Measurements from ENCODE around the gene IFT52.

The IFT52 gene, protein sequence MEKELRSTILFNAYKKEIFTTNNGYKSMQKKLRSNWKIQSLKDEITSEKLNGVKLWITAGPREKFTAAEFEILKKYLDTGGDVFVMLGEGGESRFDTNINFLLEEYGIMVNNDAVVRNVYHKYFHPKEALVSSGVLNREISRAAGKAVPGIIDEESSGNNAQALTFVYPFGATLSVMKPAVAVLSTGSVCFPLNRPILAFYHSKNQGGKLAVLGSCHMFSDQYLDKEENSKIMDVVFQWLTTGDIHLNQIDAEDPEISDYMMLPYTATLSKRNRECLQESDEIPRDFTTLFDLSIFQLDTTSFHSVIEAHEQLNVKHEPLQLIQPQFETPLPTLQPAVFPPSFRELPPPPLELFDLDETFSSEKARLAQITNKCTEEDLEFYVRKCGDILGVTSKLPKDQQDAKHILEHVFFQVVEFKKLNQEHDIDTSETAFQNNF

GRCh38 chr20:43590392-43591303, at the start of gene IFT52:
Gene IFT52, plus strand, starts transcription at chr20:43590937. Its CDS starts 3,762 bp downstream, at chr20:43594699.
- DNase-seq = peak; percentile 89 to 99 (median 92)
- intact Hi-C loops (cut with DNase I) = loop anchor here (2.0 kb wide), 4 partner anchors 26 to 132 kb away; no protein-coding TSS in a partner anchor

GRCh38 chr20:43541214-43541613, 49.5 kb upstream of the IFT52 start:
- intact Hi-C loops (cut with DNase I) = no loop called here

GRCh38 chr20:43542161-43542560, 48.6 kb upstream of the IFT52 start:
- no peak for DNase-seq
- intact Hi-C loops (cut with DNase I) = no loop called here

More at GRCh38 chr20:43541214-43541613, 49.5 kb upstream of the IFT52 start:
- DNase-seq = no peak

DNA sequence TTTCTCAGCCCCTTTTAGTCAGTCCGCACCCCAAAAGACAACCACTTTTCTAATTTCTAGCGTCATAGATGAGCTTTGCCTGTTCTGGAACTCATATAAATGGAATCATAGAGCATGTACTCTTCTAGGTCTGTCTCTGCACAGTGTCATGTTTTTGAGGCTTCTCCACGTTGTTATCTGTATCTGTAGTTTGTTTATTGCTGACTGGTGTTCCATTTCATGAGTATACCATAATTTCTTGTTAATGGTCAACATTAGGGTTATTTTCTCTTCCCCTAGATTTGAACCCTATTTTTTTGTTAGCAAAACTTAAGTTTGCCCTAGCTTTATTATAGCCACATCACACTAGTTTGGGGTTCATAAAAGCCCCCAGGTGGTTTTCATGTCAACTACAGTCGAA, 48.1 kb upstream of the IFT52 start:
- intact Hi-C loops (cut with DNase I) = no loop called here

GRCh38 chr20:43543138-43543537, 47.6 kb upstream of the IFT52 start:
- DNase-seq = no peak
- intact Hi-C loops (cut with DNase I) = no loop called here

More for the DNA sequence above, 48.1 kb upstream of the IFT52 start:
- no peak for DNase-seq

- peak in 1 of 10 donors; percentile 34 for DNase-seq
- intact Hi-C loops (cut with DNase I) = no loop called here
These were observed 46.2 kb upstream of the IFT52 start for GRCh38 chr20:43544501-43544900.

GRCh38 chr20:43545837-43546578, 44.7 kb upstream of the IFT52 start:
- intact Hi-C loops (cut with DNase I) = no loop called here
- DNase-seq = peak in 1 of 10 donors; percentile 26

GRCh38 chr20:43548273-43548880, 42.4 kb upstream of the IFT52 start:
- peak in 1 of 10 donors; percentile 5 for DNase-seq
- intact Hi-C loops (cut with DNase I) = no loop called here

GRCh38 chr20:43549416-43550065, 41.2 kb upstream of the IFT52 start:
- peak in 3 of 10 donors; percentile 11 to 72 (median 21) for DNase-seq
- intact Hi-C loops (cut with DNase I) = no loop called here

DNA sequence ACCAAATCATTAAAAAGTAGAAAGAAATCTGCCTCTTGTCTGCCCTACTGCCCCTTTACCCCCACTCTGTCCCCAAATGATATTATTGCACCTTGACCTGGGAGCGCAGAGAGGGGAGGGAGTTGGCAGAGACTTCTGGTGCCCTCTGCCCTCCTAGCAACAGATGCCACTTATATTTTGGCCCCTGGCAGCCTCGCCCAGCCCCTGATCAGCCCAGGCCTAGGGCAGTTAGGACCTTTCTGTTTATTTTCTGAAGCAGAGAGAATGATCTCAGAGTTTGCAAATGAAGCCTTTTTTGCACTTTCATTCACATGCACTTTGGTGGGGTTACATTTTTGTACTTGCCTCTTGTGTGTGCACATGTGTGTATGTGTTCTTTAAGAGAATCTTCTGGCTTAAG, 40.3 kb upstream of the IFT52 start:
- intact Hi-C loops (cut with DNase I) = no loop called here
- DNase-seq = peak in 1 of 10 donors; percentile 25

- no peak for DNase-seq
- intact Hi-C loops (cut with DNase I) = no loop called here
These were observed 36.4 kb upstream of the IFT52 start for GRCh38 chr20:43554369-43554768.

DNA sequence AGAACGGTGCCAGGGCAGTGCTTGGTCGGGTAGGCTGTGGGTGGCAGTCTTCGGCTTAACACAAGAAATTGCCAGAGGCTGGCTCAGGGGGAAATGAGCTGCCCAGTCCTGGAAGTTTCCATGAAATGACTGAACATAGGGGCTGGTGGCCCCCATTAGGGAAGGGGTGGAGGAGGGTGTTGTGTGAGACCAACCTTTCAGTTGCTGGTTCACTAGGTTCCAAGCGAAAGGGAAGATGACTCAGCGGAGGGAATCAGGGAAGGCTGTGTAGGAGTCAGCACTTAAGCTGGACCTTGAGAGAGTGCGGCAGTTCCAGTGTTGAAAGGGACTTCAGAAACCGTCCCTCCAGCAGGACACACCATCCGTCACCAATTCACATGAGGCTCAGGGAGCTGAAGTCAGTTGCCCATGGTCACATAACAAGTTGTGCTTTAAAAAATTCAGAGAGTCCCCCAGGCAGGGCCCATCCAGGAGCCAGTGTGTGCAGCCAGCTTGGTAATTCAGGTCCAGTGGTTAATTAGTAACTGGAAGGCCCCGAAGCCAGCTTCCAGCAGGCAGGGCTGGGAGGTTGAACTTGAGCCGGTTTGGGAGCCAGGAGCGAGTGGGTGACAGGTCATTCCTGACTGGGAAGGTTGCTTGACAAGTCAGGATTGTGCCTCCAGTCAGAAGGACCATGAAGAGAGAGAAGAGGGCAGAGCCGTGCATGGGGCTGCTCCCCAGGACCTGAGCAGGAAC, 32.2 kb upstream of the IFT52 start, which contains the start of gene SGK2:
TSS of gene SGK2 (plus strand) at position 616 of the 735 bp plus-strand sequence. CDS start 7,469 bp downstream, outside the sequence.
- intact Hi-C loops (cut with DNase I) = no loop called here
- DNase-seq = peak in 1 of 10 donors; percentile 66

GRCh38 chr20:43559147-43559987, 31.4 kb upstream of the IFT52 start:
- peak in 1 of 10 donors; percentile 17 for DNase-seq
- intact Hi-C loops (cut with DNase I) = no loop called here

GRCh38 chr20:43560974-43561373, 29.8 kb upstream of the IFT52 start:
- peak in 1 of 10 donors; percentile 28 for DNase-seq
- intact Hi-C loops (cut with DNase I) = no loop called here

DNA sequence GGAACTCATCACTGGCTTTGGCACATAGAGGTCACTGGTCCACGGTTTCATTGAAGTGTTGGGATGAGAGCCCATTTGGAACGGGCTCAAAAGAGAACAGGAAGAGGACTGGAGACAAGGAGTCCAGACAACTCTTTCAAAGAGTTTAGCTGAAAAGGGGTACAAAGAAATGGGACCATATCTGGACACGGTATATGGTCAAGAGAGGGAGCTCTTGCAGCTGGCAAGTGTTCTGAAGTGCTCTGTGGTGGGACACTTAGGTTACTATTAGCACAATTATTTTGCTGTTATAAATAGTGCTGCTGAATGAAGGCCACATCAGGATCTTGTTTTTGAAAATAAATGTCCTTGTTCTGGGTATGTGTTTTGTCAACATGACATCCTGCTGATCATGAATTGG, 27.3 kb upstream of the IFT52 start:
- intact Hi-C loops (cut with DNase I) = no loop called here
- no peak for DNase-seq

GRCh38 chr20:43563991-43564390, 26.7 kb upstream of the IFT52 start:
- peak in 2 of 10 donors; percentile 27 to 64 for DNase-seq
- intact Hi-C loops (cut with DNase I) = loop anchor here (2.0 kb wide), 1 partner anchor 27 kb away; the partner anchor contains the start of gene IFT52

DNA sequence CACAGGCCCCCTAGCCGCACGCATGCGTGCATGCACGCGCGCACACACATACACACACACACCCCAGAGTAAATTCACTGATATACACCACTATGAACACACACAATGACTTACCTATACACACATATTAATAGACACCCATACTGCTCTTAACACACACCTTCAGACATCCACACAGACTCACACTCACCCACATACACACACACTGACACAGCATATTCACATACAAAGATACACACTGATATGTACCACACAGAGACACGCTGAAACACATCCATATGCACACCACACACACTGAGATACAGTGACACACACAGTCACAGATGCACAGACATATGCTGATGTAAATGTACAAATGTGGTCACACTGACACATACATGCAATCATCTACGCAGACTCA, 26.3 kb upstream of the IFT52 start:
- peak in 1 of 10 donors; percentile 15 for DNase-seq
- intact Hi-C loops (cut with DNase I) = loop anchor here (2.0 kb wide), 1 partner anchor 26 kb away; the partner anchor contains the start of gene IFT52
